ENCODE measurements around the gene TMEM117.

The TMEM117 gene

DNA sequence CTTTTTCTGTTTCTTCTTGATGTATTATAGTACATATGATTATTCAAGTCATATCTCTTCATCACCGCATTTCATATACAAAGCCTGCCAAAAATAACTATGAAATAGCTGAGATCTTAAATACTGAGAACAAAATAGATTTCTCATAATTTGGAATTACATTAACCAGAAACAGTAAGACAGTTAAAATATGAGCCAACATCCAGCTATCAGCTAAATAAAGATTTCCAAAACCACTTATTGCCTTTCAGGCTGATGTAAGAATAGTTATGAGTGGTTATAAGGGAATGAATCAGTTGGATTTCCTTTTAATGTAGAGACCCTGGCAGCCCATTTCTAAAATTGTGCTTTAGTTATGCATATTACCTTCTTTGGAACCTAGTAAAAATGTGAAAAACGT, 47.4 kb downstream of the TMEM117 start:
- Histone ChIP-seq H4K20me1 (ENCODE audit: insufficient read depth) (no peaks in the 10 kb centered on the region), H3K4me1 (ENCODE audit: low read depth, poor library complexity, severe bottlenecking) (no peaks in the 10 kb centered on the region), H3K36me3 (ENCODE audit: insufficient read depth) (no peaks in the 10 kb centered on the region), H2AFZ (ENCODE audit: low read depth) (no peak overlapping the region), H3K4me2 (no peak overlapping the region), H3K79me2 (ENCODE audit: insufficient read depth, low read depth) (no peaks in the 10 kb centered on the region), H3K27ac (no peak overlapping the region), H3K4me3 (IDR thresholded peaks at IDR 0.05; ENCODE audit: insufficient read depth, low read depth, low read length) (no peak overlapping the region), H3K27me3 (ENCODE audit: insufficient read depth, low read depth) (no peaks in the 10 kb centered on the region), H3K9ac (no peak overlapping the region)
- no peak for TF ChIP-seq CTCF (conservative IDR thresholded peaks at IDR 0.05; ENCODE audit: low read depth, low read length)

DNA sequence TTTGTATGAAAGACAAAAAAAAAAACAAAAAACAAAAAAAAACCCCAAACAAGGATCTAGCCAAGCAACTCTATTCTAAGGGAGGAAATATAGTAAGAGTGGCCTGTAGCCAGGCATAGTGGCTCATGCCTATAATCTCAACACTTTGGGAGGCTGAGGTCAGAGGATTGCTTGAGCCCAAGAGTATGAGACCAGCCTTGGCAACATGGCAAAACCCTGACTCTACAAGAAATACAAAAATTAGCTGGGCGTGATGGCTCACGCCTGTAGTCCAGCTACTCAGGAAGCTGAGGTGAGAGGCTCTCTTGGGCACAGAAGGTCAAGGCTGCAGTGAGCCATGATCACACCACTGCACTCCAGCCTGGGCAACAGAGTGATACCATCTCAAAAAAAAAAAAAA, 47.9 kb downstream of the TMEM117 start:
- no peak for TF ChIP-seq CTCF (conservative IDR thresholded peaks at IDR 0.05; ENCODE audit: low read depth, low read length)
- H3K9ac ChIP-seq = no peak overlapping the region
- H3K27me3 ChIP-seq (ENCODE audit: insufficient read depth, low read depth) = no peaks in the 10 kb centered on the region
- no peaks in the 10 kb centered on the region for H4K20me1 ChIP-seq (ENCODE audit: insufficient read depth)
- no peaks in the 10 kb centered on the region for H3K4me1 ChIP-seq (ENCODE audit: low read depth, poor library complexity, severe bottlenecking)
- no peak overlapping the region for H2AFZ ChIP-seq (ENCODE audit: low read depth)
- no peak overlapping the region for H3K4me3 ChIP-seq (IDR thresholded peaks at IDR 0.05; ENCODE audit: insufficient read depth, low read depth, low read length)
- H3K27ac ChIP-seq = no peak overlapping the region
- no peak overlapping the region for H3K4me2 ChIP-seq
- no peaks in the 10 kb centered on the region for H3K36me3 ChIP-seq (ENCODE audit: insufficient read depth)
- H3K79me2 ChIP-seq (ENCODE audit: insufficient read depth, low read depth) = no peaks in the 10 kb centered on the region

DNA sequence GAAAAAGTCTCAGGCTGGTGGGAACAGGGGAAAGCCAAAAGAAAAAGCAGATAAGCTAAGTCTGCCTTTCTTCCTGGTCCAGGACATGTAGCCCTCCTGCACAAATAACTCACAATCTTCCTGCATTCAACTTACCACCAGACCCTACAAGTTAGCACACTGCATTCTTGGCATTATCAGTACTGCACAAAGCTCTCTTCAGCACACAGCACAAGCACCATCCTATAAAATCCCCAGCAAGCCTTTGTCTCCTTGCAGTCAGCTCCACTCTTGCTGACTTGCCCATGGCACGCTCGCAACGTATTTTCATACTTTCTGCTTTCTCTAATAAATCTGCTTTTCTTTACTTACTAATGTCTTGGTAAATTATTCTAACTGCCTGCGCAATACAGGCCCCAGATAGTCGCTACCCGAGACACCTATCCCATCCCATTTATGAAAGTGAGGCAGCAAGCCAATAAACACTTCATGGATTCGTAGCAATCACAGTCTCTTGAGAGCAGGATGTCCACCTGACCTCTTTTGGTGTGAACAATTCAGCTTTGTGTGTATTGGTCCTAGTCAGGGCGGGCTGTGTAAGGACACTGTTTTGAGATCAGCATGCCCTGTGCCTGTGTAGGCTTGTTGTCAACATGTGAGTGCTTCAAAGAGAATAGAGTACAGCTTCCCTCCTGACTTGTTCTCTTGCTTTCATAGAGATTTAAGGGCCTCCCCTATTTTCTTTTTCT, 49.0 kb downstream of the TMEM117 start:
- Histone ChIP-seq H4K20me1 (ENCODE audit: insufficient read depth) (no peaks in the 10 kb centered on the region), H3K36me3 (ENCODE audit: insufficient read depth) (no peaks in the 10 kb centered on the region), H3K79me2 (ENCODE audit: insufficient read depth, low read depth) (no peaks in the 10 kb centered on the region), H3K27ac (no peak overlapping the region), H3K4me2 (no peak overlapping the region), H3K27me3 (ENCODE audit: insufficient read depth, low read depth) (no peaks in the 10 kb centered on the region), H2AFZ (ENCODE audit: low read depth) (no peak overlapping the region), H3K9ac (no peak overlapping the region), H3K4me1 (ENCODE audit: low read depth, poor library complexity, severe bottlenecking) (no peaks in the 10 kb centered on the region), H3K4me3 (IDR thresholded peaks at IDR 0.05; ENCODE audit: insufficient read depth, low read depth, low read length) (no peak overlapping the region)
- TF ChIP-seq CTCF (conservative IDR thresholded peaks at IDR 0.05; ENCODE audit: low read depth, low read length) = no peak

DNA sequence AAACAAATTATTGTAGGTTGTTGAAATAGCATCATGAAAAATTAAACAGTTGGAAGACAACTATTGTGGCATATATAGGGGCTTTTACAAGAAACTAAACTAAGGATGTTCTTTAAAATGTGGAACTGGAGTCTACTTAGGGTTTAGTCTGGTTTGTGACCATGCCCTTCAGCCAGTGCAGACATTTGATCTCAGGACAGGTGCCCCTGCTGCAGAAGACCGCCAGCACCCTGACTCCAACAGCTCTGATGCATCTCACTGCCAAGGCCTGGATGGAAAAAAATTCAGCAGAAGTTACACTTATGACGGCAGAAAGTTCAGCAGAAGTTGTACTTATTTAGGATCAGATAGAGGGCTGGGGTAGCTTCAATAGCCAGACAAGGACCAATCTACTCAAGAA, 51.5 kb downstream of the TMEM117 start:
- H3K9ac ChIP-seq = no peak overlapping the region
- no peak overlapping the region for H3K4me2 ChIP-seq
- no peaks in the 10 kb centered on the region for H4K20me1 ChIP-seq (ENCODE audit: insufficient read depth)
- H3K4me3 ChIP-seq (IDR thresholded peaks at IDR 0.05; ENCODE audit: insufficient read depth, low read depth, low read length) = no peak overlapping the region
- no peak overlapping the region for H2AFZ ChIP-seq (ENCODE audit: low read depth)
- no peaks in the 10 kb centered on the region for H3K27me3 ChIP-seq (ENCODE audit: insufficient read depth, low read depth)
- H3K36me3 ChIP-seq (ENCODE audit: insufficient read depth) = no peaks in the 10 kb centered on the region
- H3K79me2 ChIP-seq (ENCODE audit: insufficient read depth, low read depth) = no peaks in the 10 kb centered on the region
- H3K27ac ChIP-seq = no peak overlapping the region
- H3K4me1 ChIP-seq (ENCODE audit: low read depth, poor library complexity, severe bottlenecking) = no peaks in the 10 kb centered on the region
- no peak for TF ChIP-seq CTCF (conservative IDR thresholded peaks at IDR 0.05; ENCODE audit: low read depth, low read length)
